KG1 (cell line): Measurements from ENCODE around the gene B3GALT5.
"Not testable (repeated sequence)": the region's sequence is repeated elsewhere in the genome, so short reads cannot be mapped to it uniquely, and the experiment has no call there.

Experiments
- DNase-seq: peaks from one replicate; lab custom pipeline; 2025; lab: John Stamatoyannopoulos, UW

Gene B3GALT5

GRCh38 chr21:39666681-39667315 is 54.1 kb downstream of the B3GALT5 start:
- DNase-seq = no peak

GRCh38 chr21:39667353-39667891 is 54.7 kb downstream of the B3GALT5 start:
- DNase-seq = no peak

- no peak for DNase-seq
Observed at GRCh38 chr21:39668369-39668768, 55.6 kb downstream of the B3GALT5 start.

GRCh38 chr21:39669485-39669884 is 56.7 kb downstream of the B3GALT5 start:
- no peak for DNase-seq

- no peak for DNase-seq
Observed at GRCh38 chr21:39669976-39670661, 57.4 kb downstream of the B3GALT5 start.

- no peak for DNase-seq
Observed at GRCh38 chr21:39670701-39671100, 58.0 kb downstream of the B3GALT5 start.

- no peak for DNase-seq
Observed at GRCh38 chr21:39671986-39672385, 59.2 kb downstream of the B3GALT5 start.

- DNase-seq = no peak
Observed at GRCh38 chr21:39673163-39673562, 60.4 kb downstream of the B3GALT5 start.

GRCh38 chr21:39673736-39674135 is 61.0 kb downstream of the B3GALT5 start:
- no peak for DNase-seq

GRCh38 chr21:39674801-39675200 is 62.1 kb downstream of the B3GALT5 start:
- DNase-seq = no peak

GRCh38 chr21:39675590-39675989 is 62.9 kb downstream of the B3GALT5 start:
- DNase-seq = no peak

GRCh38 chr21:39675993-39676661 is 63.4 kb downstream of the B3GALT5 start:
- DNase-seq = no peak

- no peak for DNase-seq
Observed at GRCh38 chr21:39680216-39680615, 67.5 kb downstream of the B3GALT5 start.

GRCh38 chr21:39681257-39681656 is 68.5 kb downstream of the B3GALT5 start:
- no peak for DNase-seq

GRCh38 chr21:39681845-39682244 is 69.1 kb downstream of the B3GALT5 start:
- no peak for DNase-seq

GRCh38 chr21:39685236-39685635 is 72.5 kb downstream of the B3GALT5 start:
- DNase-seq = no peak

GRCh38 chr21:39685991-39686390 is 73.3 kb downstream of the B3GALT5 start:
- no peak for DNase-seq

GRCh38 chr21:39686646-39687468 is 74.1 kb downstream of the B3GALT5 start:
- DNase-seq = no peak

GRCh38 chr21:39688010-39688409 is 75.3 kb downstream of the B3GALT5 start:
- no peak for DNase-seq

GRCh38 chr21:39689860-39690259 is 77.1 kb downstream of the B3GALT5 start:
- not testable (repeated sequence) for DNase-seq

GRCh38 chr21:39690454-39690853 is 77.7 kb downstream of the B3GALT5 start:
- DNase-seq = no peak

GRCh38 chr21:39694750-39695149 is 82.0 kb downstream of the B3GALT5 start:
- DNase-seq = no peak
